Measurements from ENCODE around the gene ZNF304. TPM values are rescaled to one million over a fixed set of nuclear protein-coding genes. Genes with fewer than 3 reads are reported as not detected.

The ZNF304 gene
- total and polyA plus RNA-seq, 2 experiments from 2014 or later = 3.0 to 6.9 TPM

DNA sequence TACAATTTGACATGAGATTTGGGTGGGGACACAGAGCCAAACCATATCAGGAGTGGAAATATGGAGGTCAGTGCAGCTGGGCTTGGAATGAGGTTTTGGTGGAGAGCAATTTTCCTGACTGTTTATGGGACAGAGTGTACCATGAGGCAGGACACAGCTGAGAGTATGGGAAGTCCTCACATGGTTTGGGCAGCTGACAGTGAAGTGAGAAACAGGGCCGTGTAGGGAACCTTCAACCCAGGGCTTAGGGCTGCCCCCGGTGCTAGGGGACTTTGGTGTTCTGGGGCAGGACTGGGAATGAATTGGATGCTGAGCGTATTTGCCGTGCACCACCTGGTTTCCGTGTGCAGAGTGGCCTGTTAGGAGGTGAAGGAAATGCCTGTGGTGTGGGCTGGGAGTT lies 44.6 kb downstream of the ZNF304 start:
- peaks cover 4% of the 10 kb centered on the region for H4K20me1 ChIP-seq (ENCODE audit: insufficient read depth, poor library complexity, severe bottlenecking)
- H3K79me2 ChIP-seq = peaks cover 45% of the 10 kb centered on the region
- H3K36me3 ChIP-seq (replicated peaks; ENCODE audit: insufficient read depth, low read depth) = peaks cover 8% of the 10 kb centered on the region
- H3K9me2 ChIP-seq (replicated peaks; ENCODE audit: insufficient read depth) = no peaks in the 10 kb centered on the region
- TF ChIP-seq EZH2 (IDR thresholded peaks at IDR 0.05; ENCODE audit: borderline replicate concordance) = no peak
- no peak for TF ChIP-seq EZH2phosphoT487 (IDR thresholded peaks at IDR 0.05; ENCODE audit: low read depth, severe bottlenecking, unreplicated experiment)
- TF ChIP-seq, protein P1, sequence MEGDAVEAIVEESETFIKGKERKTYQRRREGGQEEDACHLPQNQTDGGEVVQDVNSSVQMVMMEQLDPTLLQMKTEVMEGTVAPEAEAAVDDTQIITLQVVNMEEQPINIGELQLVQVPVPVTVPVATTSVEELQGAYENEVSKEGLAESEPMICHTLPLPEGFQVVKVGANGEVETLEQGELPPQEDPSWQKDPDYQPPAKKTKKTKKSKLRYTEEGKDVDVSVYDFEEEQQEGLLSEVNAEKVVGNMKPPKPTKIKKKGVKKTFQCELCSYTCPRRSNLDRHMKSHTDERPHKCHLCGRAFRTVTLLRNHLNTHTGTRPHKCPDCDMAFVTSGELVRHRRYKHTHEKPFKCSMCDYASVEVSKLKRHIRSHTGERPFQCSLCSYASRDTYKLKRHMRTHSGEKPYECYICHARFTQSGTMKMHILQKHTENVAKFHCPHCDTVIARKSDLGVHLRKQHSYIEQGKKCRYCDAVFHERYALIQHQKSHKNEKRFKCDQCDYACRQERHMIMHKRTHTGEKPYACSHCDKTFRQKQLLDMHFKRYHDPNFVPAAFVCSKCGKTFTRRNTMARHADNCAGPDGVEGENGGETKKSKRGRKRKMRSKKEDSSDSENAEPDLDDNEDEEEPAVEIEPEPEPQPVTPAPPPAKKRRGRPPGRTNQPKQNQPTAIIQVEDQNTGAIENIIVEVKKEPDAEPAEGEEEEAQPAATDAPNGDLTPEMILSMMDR (IDR thresholded peaks at IDR 0.05; ENCODE audit: poor library complexity) = no peak
- 92% methylated on average over 5 of the region's 5 CpGs for WGBS (ENCODE audit: low lambda C conversion rate, missing lambda C conversion rate)
- H3K27me3 ChIP-seq = no peaks in the 10 kb centered on the region
- peaks cover 8% of the 10 kb centered on the region for H3K4me1 ChIP-seq (ENCODE audit: insufficient read depth)
- no peak overlapping the region for H3K27ac ChIP-seq
- H3K4me2 ChIP-seq = no peak overlapping the region
- no peaks in the 10 kb centered on the region for H3K9me3 ChIP-seq (ENCODE audit: low read depth)
- H2AFZ ChIP-seq = no peak overlapping the region
- no peak for DNase-seq (ENCODE audit: low spot score)
- H3K4me3 ChIP-seq = no peak overlapping the region

- Histone ChIP-seq H3K9me3 (ENCODE audit: low read depth) (no peaks in the 10 kb centered on the region), H3K4me1 (ENCODE audit: insufficient read depth) (no peaks in the 10 kb centered on the region), H2AFZ (no peak overlapping the region), H3K4me2 (no peak overlapping the region), H4K20me1 (ENCODE audit: insufficient read depth, poor library complexity, severe bottlenecking) (no peaks in the 10 kb centered on the region), H3K79me2 (peaks cover 15% of the 10 kb centered on the region), H3K36me3 (replicated peaks; ENCODE audit: insufficient read depth, low read depth) (peaks cover 8% of the 10 kb centered on the region), H3K27ac (no peak overlapping the region), H3K27me3 (no peaks in the 10 kb centered on the region), H3K4me3 (no peak overlapping the region), H3K9me2 (replicated peaks; ENCODE audit: insufficient read depth) (no peaks in the 10 kb centered on the region)
- TF ChIP-seq, protein P1 (IDR thresholded peaks at IDR 0.05; ENCODE audit: poor library complexity) = no peak
- no peak for TF ChIP-seq EZH2phosphoT487 (IDR thresholded peaks at IDR 0.05; ENCODE audit: low read depth, severe bottlenecking, unreplicated experiment)
- TF ChIP-seq EZH2 (IDR thresholded peaks at IDR 0.05; ENCODE audit: borderline replicate concordance) = no peak
- DNase-seq (ENCODE audit: low spot score) = no peak
- WGBS (ENCODE audit: low lambda C conversion rate, missing lambda C conversion rate) = over 99% methylated on average over 5 of the region's 5 CpGs
Observed at GRCh38 chr19:57398868-57399267, 47.8 kb downstream of the ZNF304 start.

DNA sequence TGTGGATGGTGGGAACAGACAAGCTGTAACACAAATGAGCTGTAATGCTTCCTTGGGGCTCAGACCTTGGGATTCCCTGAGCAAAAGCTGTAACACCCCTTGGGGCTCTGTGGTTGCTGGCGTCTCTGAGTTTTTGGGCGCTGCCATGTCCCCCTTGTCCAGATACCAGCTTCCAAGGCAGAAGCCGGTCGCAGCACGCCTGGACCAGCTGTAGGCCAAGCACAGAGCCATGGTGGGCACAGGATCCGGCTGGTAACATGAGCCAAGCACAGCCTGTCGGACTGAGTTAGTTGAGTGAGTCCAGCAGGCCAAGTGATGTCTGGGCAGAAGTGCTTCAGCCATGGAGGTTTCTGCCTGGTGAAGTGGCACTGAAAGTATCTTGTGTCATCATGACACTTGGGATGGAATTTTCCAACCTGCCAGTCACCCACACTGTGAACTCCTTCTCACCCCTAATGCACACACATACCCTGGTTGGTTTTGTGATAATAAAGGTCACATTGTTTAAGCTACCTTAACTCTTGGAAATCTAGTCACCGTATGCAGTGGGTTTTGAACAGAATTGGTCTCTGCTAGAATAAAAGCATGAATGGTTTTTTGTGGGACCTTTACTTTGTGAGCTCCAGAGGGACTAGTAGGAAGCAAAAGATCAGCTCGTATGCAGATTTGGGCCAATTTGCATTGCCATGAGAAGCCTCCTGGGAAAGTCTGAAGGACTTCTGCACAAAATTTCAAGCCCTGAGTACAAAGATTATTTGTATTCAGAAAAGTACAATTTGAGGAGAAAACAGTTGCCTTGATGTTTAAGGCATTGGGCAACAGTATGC lies 52.9 kb downstream of the ZNF304 start:
- WGBS (ENCODE audit: low lambda C conversion rate, missing lambda C conversion rate) = 93% methylated on average over 9 of the region's 9 CpGs
- Histone ChIP-seq H3K9me2 (replicated peaks; ENCODE audit: insufficient read depth) (no peaks in the 10 kb centered on the region), H3K9me3 (ENCODE audit: low read depth) (no peaks in the 10 kb centered on the region), H4K20me1 (ENCODE audit: insufficient read depth, poor library complexity, severe bottlenecking) (no peaks in the 10 kb centered on the region), H3K27ac (no peak overlapping the region), H3K27me3 (no peaks in the 10 kb centered on the region), H3K4me2 (no peak overlapping the region), H3K4me1 (ENCODE audit: insufficient read depth) (no peaks in the 10 kb centered on the region), H3K36me3 (replicated peaks; ENCODE audit: insufficient read depth, low read depth) (peaks cover 1% of the 10 kb centered on the region), H3K79me2 (no peaks in the 10 kb centered on the region), H2AFZ (no peak overlapping the region), H3K4me3 (no peak overlapping the region)
- DNase-seq (ENCODE audit: low spot score) = no peak
- TF ChIP-seq, protein P1 (IDR thresholded peaks at IDR 0.05; ENCODE audit: poor library complexity) = no peak
- no peak for TF ChIP-seq EZH2phosphoT487 (IDR thresholded peaks at IDR 0.05; ENCODE audit: low read depth, severe bottlenecking, unreplicated experiment)
- TF ChIP-seq EZH2 (IDR thresholded peaks at IDR 0.05; ENCODE audit: borderline replicate concordance) = no peak
